GM12891 (cell line): ENCODE results near the gene URB2.

Experiments used
- PAX5 ChIP-seq: IDR thresholded peaks from 2 replicates; pipeline ENCODE4 v1.6.1; 2011; ENCODE audit warnings: low read length, moderate library complexity, mild to moderate bottlenecking; ENCODE audit not compliant: insufficient read depth, severe bottlenecking
- POLR2A ChIP-seq: IDR thresholded peaks from 2 replicates; pipeline ENCODE4 v1.6.1; 2011; ENCODE audit warnings: low read depth, low read length, control low read depth
- POLR2AphosphoS5 ChIP-seq: IDR thresholded peaks from 2 replicates; pipeline ENCODE4 v1.6.1; 2011; ENCODE audit warnings: low read depth, low read length, control low read depth
- POU2F2 ChIP-seq: IDR thresholded peaks from 2 replicates; pipeline ENCODE4 v1.6.1; 2011; ENCODE audit warnings: low read depth, mild to moderate bottlenecking, control low read depth, low read length, moderate library complexity
- SPI1 ChIP-seq: IDR thresholded peaks from 2 replicates; pipeline ENCODE4 v1.6.1; 2011; ENCODE audit warnings: low read depth, low read length, control low read depth
- TAF1 ChIP-seq: IDR thresholded peaks from 2 replicates; pipeline ENCODE4 v1.6.1; 2011; ENCODE audit warnings: low read depth, low read length, control low read depth

DNA sequence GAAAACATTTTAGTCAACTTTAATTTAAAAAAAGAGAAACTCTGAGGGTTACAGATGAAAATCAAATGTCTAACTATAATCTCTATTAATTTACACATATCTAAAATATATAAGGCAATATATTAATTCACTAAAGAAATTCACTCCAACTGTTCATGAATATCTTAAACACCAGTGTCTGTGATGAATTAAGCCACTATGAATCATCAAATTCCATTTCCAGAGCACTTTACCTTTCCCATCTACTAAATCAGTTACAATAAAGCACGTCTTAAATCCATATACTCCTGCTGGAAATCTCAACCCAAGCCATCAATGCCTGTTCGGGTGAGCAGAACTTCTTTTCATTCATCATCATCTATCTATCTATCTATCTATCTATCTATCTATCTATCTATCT lies 4.4 kb upstream of the URB2 start:
- TF ChIP-seq POLR2A (no peak), TAF1 (no peak), SPI1 (no peak), POLR2AphosphoS5 (no peak), POU2F2 (no peak), PAX5 (no peak)
